DOHH2 (cell line): Measurements from ENCODE around the gene ZMAT5.

Experiments used
- EZH2phosphoT487 ChIP-seq: fragments of 200-600 bp; sonication (generic); IDR thresholded peaks from 2 replicates; pipeline ENCODE4 v1.6.1; 2017; ENCODE audit warnings: borderline replicate concordance, mild to moderate bottlenecking, antibody characterized with exemption, low read length, moderate library complexity, mixed read lengths
- TF ChIP-seq, protein P1 (sequence below): fragments of 200-600 bp; sonication (generic); IDR thresholded peaks from one replicate; pipeline ENCODE4 v1.5.1; 2014; ENCODE audit warnings: antibody characterized with exemption, mild to moderate bottlenecking, low read depth, low read length; ENCODE audit not compliant: poor library complexity, severe bottlenecking

DNA sequence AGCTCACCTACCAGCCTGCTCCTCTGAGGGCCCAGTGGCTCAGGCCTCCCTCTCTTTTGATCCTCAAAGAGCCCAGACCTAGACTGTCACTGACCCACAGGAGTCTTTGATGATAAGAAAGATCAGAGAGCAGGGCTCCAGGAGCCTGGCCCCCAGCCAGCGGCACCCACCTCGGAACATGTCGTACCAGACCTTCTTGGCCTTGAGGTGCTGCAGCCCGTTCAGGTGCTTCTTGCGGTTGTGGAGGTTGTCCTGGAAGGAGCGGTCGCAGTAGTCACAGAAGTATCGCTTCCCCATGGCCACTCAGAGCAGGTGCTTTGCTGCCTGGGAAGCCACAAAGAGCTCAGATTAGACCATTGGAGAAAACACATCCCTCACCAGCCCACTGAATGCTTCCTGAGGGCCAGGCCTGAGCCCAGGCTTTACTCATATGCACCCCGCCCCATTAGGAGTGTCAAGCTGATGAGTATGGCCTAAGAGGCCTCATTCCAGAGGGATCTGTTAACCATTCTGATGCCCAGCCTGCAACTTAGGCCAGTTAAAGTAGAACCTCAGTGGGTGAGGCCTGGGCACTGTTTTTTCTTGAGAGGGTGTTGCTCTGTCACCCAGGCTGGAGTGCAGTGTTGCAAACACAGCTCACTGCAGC is 18.4 kb downstream of the ZMAT5 start:
- TF ChIP-seq, protein P1, sequence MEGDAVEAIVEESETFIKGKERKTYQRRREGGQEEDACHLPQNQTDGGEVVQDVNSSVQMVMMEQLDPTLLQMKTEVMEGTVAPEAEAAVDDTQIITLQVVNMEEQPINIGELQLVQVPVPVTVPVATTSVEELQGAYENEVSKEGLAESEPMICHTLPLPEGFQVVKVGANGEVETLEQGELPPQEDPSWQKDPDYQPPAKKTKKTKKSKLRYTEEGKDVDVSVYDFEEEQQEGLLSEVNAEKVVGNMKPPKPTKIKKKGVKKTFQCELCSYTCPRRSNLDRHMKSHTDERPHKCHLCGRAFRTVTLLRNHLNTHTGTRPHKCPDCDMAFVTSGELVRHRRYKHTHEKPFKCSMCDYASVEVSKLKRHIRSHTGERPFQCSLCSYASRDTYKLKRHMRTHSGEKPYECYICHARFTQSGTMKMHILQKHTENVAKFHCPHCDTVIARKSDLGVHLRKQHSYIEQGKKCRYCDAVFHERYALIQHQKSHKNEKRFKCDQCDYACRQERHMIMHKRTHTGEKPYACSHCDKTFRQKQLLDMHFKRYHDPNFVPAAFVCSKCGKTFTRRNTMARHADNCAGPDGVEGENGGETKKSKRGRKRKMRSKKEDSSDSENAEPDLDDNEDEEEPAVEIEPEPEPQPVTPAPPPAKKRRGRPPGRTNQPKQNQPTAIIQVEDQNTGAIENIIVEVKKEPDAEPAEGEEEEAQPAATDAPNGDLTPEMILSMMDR, result no peak
- TF ChIP-seq EZH2phosphoT487, result no peak
